HG03064 (cell line): ENCODE measurements around the gene GJB1.
"Not testable (repeated sequence)": the region's sequence is repeated elsewhere in the genome, so short reads cannot be mapped to it uniquely, and the experiment has no call there.

Experiments used
- ATAC-seq: cut with Tn5 transposase; IDR thresholded peaks from one replicate; pipeline ENCODE4 v1.9.1; 2021; ENCODE audit warnings: low read depth; ENCODE audit not compliant: unreplicated experiment

The GJB1 gene

GRCh38 chrX:71222929-71223328 lies at the start of gene GJB1:
GJB1 (plus strand) TSS chrX:71223224; CDS start chrX:71223708, 484 bp downstream.
- ATAC-seq, result no peak

GRCh38 chrX:71173440-71173839 lies 49.6 kb upstream of the GJB1 start:
- no peak for ATAC-seq

- no peak for ATAC-seq
Measured at GRCh38 chrX:71174795-71175194, 48.2 kb upstream of the GJB1 start.

- no peak for ATAC-seq
Measured at GRCh38 chrX:71175531-71175930, 47.5 kb upstream of the GJB1 start.

GRCh38 chrX:71177327-71177726 lies 45.7 kb upstream of the GJB1 start:
- no peak for ATAC-seq

GRCh38 chrX:71178908-71179307 lies 44.1 kb upstream of the GJB1 start:
- ATAC-seq, result no peak

GRCh38 chrX:71180579-71181265 lies 42.3 kb upstream of the GJB1 start:
- ATAC-seq, result not testable (repeated sequence)

- peak; percentile 34 for ATAC-seq
Measured at GRCh38 chrX:71181558-71181909, 41.5 kb upstream of the GJB1 start.

GRCh38 chrX:71181910-71182799 lies 40.9 kb upstream of the GJB1 start:
- ATAC-seq, result peak; percentile 80

GRCh38 chrX:71182871-71183270 lies 40.2 kb upstream of the GJB1 start:
- no peak for ATAC-seq

GRCh38 chrX:71183341-71183740 lies 39.7 kb upstream of the GJB1 start:
- ATAC-seq, result no peak

GRCh38 chrX:71184092-71184491 lies 38.9 kb upstream of the GJB1 start:
- no peak for ATAC-seq

GRCh38 chrX:71184803-71185495 lies 38.1 kb upstream of the GJB1 start:
- no peak for ATAC-seq

- no peak for ATAC-seq
Measured at GRCh38 chrX:71191248-71191647, 31.8 kb upstream of the GJB1 start.

GRCh38 chrX:71195964-71196649 lies 26.9 kb upstream of the GJB1 start:
- no peak for ATAC-seq

- no peak for ATAC-seq
Measured at GRCh38 chrX:71198066-71198465, 25.0 kb upstream of the GJB1 start.

GRCh38 chrX:71199252-71200008 lies 23.6 kb upstream of the GJB1 start:
- ATAC-seq, result no peak

- no peak for ATAC-seq
Measured at GRCh38 chrX:71210816-71211215, 12.2 kb upstream of the GJB1 start.

GRCh38 chrX:71212536-71212935 lies 10.5 kb upstream of the GJB1 start:
- no peak for ATAC-seq

GRCh38 chrX:71214152-71214551 lies 8.9 kb upstream of the GJB1 start:
- ATAC-seq, result no peak
